MG63 (cell line): ENCODE measurements around the gene PRKN. TPM values are rescaled to one million over a fixed set of nuclear protein-coding genes. Genes with fewer than 3 reads are reported as not detected.

Source experiments
- DNase-seq: peaks from one replicate; pipeline ENCODE4 v3.0.0-alpha.2; 2020
- H3K27me3 ChIP-seq: fragments of 250-450 bp; sonication (Bioruptor Pico); 2 replicates; pipeline ENCODE4 v1.5.1; 2020; ENCODE audit warnings: mild to moderate bottlenecking, moderate library complexity
- H3K36me3 ChIP-seq: fragments of 250-450 bp; sonication (Bioruptor Pico); 2 replicates; pipeline ENCODE4 v1.5.1; 2020; ENCODE audit warnings: mild to moderate bottlenecking, moderate library complexity
- H3K4me3 ChIP-seq: fragments of 250-450 bp; sonication (Bioruptor Pico); 2 replicates; pipeline ENCODE4 v1.5.1; 2020; ENCODE audit warnings: mild to moderate bottlenecking, moderate library complexity
- H3K9me3 ChIP-seq: fragments of 250-450 bp; sonication (Bioruptor Pico); 2 replicates; pipeline ENCODE4 v1.5.1; 2020; ENCODE audit warnings: mild to moderate bottlenecking, moderate library complexity
- total RNA-seq: library from RNA; depleted of rRNA; stranded (reverse); fragments of >200 nt; shearing (Covaris generic); gene quantifications from 2 replicates; pipeline ENCODE4 v1.2.3, GENCODE V29; 2014; ENCODE audit warnings: low replicate concordance

The PRKN gene
- total RNA-seq, 1 experiment from 2014 or later = not detected

DNA sequence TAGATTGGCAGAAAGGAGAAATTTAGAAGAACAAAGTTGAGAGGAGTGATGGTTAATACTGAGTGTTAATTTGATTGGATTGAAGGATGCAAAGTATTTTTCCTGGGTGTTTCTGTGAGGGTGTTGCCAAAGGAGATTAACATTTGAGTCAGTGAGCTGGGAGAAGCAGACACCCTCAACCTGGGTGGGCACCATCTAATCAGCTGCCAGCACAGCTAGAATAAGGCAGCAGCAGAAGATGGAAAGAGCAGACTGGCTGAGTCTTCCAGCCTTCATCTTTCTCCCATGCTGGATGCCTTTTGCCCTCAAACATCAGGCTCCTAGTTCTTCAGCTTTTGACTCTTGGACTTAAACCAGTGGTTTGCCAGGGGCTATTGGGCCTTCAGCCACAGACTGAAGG is 1016.1 kb downstream of the PRKN start:
- DNase-seq = no peak
- Histone ChIP-seq H3K36me3 (no peaks in the 10 kb centered on the region), H3K4me3 (no peak overlapping the region), H3K27me3 (no peaks in the 10 kb centered on the region), H3K9me3 (no peaks in the 10 kb centered on the region)

- no peak overlapping the region for H3K4me3 ChIP-seq
- DNase-seq = no peak
- no peaks in the 10 kb centered on the region for H3K36me3 ChIP-seq
- no peaks in the 10 kb centered on the region for H3K27me3 ChIP-seq
- H3K9me3 ChIP-seq = no peaks in the 10 kb centered on the region
Observed at GRCh38 chr6:161710698-161711097, 1016.9 kb downstream of the PRKN start.

- Histone ChIP-seq H3K9me3 (no peaks in the 10 kb centered on the region), H3K36me3 (no peaks in the 10 kb centered on the region), H3K27me3 (no peaks in the 10 kb centered on the region), H3K4me3 (no peak overlapping the region)
- DNase-seq = no peak
Observed at GRCh38 chr6:161701056-161701455, 1026.5 kb downstream of the PRKN start.

- H3K9me3 ChIP-seq = no peaks in the 10 kb centered on the region
- no peak for DNase-seq
- H3K4me3 ChIP-seq = no peak overlapping the region
- H3K27me3 ChIP-seq = no peaks in the 10 kb centered on the region
- no peaks in the 10 kb centered on the region for H3K36me3 ChIP-seq
Observed at GRCh38 chr6:161696801-161697200, 1030.8 kb downstream of the PRKN start.

GRCh38 chr6:161694995-161695394 is 1032.6 kb downstream of the PRKN start:
- Histone ChIP-seq H3K27me3 (no peaks in the 10 kb centered on the region), H3K4me3 (no peak overlapping the region), H3K9me3 (no peaks in the 10 kb centered on the region), H3K36me3 (no peaks in the 10 kb centered on the region)
- DNase-seq = no peak

DNA sequence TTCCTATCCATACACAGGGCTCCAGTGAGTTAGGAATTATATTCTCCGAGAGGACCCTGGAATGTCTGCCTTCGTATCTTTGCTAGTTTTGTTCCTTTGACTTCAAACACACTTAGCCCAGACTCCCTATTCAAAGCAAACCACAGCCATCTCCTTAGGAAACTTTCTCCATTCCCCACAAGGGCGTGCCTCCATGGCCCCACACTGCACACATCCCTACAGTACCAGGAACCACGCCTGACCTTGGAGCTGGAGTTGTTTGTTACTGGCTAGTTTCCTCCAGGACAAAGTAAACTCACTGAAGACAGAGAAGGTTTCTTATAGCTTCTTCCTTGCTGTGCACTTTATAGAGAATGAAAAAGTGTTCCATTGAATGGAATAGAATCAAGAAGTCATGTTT is 1040.9 kb downstream of the PRKN start:
- H3K9me3 ChIP-seq = no peaks in the 10 kb centered on the region
- no peaks in the 10 kb centered on the region for H3K27me3 ChIP-seq
- no peak for DNase-seq
- no peak overlapping the region for H3K4me3 ChIP-seq
- H3K36me3 ChIP-seq = no peaks in the 10 kb centered on the region

DNA sequence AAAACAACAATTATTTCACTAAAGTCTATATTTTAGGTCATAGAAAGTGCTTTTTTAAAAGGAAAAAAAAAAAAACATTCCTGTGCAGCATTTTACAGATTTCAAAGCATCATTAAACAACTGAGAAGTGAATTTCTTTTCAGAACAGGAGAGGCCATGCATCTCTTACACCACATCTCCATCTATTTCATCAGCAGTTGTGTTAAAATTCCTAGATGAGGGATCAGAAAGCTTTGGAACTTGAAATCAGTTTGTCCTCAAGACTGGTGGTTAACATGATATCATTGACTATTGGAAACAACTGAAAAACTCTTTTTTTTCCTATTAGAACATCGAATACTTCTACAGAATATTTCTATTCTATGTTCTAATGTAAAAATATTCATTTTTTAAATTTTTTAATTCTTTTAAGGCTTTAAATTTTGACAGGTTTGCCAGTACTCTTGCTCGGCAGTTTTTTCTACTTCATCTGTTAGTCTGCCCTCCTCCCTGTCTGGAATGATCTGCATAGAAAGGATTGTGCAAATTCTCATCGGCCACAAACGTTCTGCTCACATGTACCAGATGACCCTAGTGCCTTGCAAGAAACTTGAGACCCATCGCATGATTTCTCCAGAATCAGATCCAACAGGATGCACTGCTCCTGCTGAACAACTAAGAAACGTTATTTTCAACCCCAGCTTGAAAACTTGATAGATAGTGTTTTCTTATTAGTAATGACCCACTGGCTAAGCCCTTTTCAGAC is 1042.7 kb downstream of the PRKN start:
- no peaks in the 10 kb centered on the region for H3K36me3 ChIP-seq
- H3K4me3 ChIP-seq = no peak overlapping the region
- no peaks in the 10 kb centered on the region for H3K27me3 ChIP-seq
- DNase-seq = no peak
- H3K9me3 ChIP-seq = no peaks in the 10 kb centered on the region

GRCh38 chr6:161683400-161683799 is 1044.2 kb downstream of the PRKN start:
- no peaks in the 10 kb centered on the region for H3K27me3 ChIP-seq
- DNase-seq = no peak
- no peaks in the 10 kb centered on the region for H3K36me3 ChIP-seq
- no peaks in the 10 kb centered on the region for H3K9me3 ChIP-seq
- no peak overlapping the region for H3K4me3 ChIP-seq

DNA sequence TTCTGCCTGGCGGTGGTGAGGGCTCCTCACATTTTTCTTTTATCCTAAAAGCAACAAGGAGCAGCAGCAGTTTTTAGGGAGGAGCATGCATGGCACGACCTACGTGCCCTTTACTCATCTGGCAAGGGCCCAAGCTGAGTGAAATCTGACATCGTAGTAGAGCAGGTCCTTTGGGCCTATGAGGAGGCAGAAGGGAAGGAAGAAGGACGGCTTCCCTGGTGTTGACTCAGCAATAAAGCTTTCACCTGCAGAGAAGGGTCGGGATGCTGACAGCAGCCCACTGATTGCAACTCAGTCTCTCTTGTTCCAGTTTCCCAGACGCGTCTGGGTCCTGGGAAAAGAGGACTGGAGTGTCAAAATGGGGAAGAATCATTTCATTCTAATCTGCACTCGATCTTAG is 1044.6 kb downstream of the PRKN start:
- Histone ChIP-seq H3K4me3 (no peak overlapping the region), H3K9me3 (no peaks in the 10 kb centered on the region), H3K27me3 (no peaks in the 10 kb centered on the region), H3K36me3 (no peaks in the 10 kb centered on the region)
- no peak for DNase-seq

GRCh38 chr6:161679980-161680538 is 1047.5 kb downstream of the PRKN start:
- Histone ChIP-seq H3K36me3 (no peaks in the 10 kb centered on the region), H3K4me3 (no peak overlapping the region), H3K9me3 (no peaks in the 10 kb centered on the region), H3K27me3 (no peaks in the 10 kb centered on the region)
- no peak for DNase-seq

- DNase-seq = no peak
- no peaks in the 10 kb centered on the region for H3K27me3 ChIP-seq
- H3K36me3 ChIP-seq = no peaks in the 10 kb centered on the region
- no peak overlapping the region for H3K4me3 ChIP-seq
- no peaks in the 10 kb centered on the region for H3K9me3 ChIP-seq
Observed at GRCh38 chr6:161677188-161677587, 1050.4 kb downstream of the PRKN start.

GRCh38 chr6:161676586-161676985 is 1051.0 kb downstream of the PRKN start:
- H3K4me3 ChIP-seq = no peak overlapping the region
- no peak for DNase-seq
- H3K36me3 ChIP-seq = no peaks in the 10 kb centered on the region
- no peaks in the 10 kb centered on the region for H3K27me3 ChIP-seq
- no peaks in the 10 kb centered on the region for H3K9me3 ChIP-seq

DNA sequence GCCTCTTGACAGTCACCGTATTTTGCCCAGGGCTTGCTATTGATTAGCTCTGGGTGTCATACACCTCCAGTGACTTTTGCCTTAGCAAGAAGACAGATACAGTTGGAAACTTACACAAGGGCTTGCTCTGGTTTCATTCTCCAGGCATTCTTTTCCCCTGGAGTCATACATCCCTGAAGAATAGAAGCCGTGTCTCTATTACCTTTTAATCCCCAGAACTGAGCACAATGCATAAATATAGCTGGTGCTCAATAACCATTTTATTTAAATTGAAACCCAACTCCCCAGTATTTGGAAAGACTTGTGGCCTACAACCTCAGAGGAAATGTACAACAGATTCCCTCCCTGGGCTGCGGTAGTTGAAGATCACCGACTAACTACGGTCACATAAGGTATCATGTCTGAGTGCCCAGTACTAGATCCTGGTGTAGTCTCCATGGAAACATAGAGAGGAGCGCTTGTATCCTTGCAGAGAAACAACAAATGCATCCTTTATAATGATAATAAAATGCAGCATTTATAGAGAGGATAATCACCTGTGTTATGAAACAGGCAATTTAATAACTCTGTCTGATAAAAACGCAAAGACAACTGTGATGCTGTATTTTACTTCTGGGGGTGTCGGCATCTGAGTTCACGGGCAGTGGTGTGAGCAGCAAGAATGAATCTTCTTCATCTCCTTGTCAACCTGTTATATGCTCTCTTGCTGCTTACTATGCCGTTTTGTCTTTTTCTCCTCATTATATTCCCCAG is 1052.5 kb downstream of the PRKN start:
- Histone ChIP-seq H3K9me3 (no peaks in the 10 kb centered on the region), H3K36me3 (no peaks in the 10 kb centered on the region), H3K27me3 (no peaks in the 10 kb centered on the region), H3K4me3 (no peak overlapping the region)
- DNase-seq = no peak

DNA sequence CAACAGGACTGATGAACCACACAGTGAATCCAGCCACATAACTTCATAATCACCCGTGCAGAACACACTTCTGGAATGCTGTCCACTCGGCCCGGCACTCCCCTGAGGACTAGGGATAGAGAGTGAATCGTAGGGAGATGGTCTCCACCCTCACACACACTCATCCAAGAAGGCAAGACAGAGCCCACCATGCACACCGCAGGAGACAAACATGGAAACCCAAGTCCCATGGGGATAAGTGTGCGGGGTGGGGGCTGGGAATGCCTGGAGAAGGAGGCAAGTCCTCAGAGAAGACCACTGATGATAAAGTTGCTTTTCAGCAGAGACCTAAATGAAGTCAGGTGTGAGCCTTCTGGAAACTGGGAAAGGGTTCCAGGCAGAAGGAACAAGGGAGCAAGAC is 1054.5 kb downstream of the PRKN start:
- DNase-seq = no peak
- H3K9me3 ChIP-seq = no peaks in the 10 kb centered on the region

GRCh38 chr6:161671117-161671516 is 1056.4 kb downstream of the PRKN start:
- no peak for DNase-seq
- Histone ChIP-seq H3K36me3 (no peaks in the 10 kb centered on the region), H3K4me3 (no peak overlapping the region)

More for the DNA sequence above, 1054.5 kb downstream of the PRKN start:
- Histone ChIP-seq H3K36me3 (no peaks in the 10 kb centered on the region), H3K27me3 (no peaks in the 10 kb centered on the region), H3K4me3 (no peak overlapping the region)

GRCh38 chr6:161668665-161669064 is 1058.9 kb downstream of the PRKN start:
- H3K36me3 ChIP-seq = no peaks in the 10 kb centered on the region

More at GRCh38 chr6:161671117-161671516, 1056.4 kb downstream of the PRKN start:
- Histone ChIP-seq H3K9me3 (no peaks in the 10 kb centered on the region), H3K27me3 (no peaks in the 10 kb centered on the region)

DNA sequence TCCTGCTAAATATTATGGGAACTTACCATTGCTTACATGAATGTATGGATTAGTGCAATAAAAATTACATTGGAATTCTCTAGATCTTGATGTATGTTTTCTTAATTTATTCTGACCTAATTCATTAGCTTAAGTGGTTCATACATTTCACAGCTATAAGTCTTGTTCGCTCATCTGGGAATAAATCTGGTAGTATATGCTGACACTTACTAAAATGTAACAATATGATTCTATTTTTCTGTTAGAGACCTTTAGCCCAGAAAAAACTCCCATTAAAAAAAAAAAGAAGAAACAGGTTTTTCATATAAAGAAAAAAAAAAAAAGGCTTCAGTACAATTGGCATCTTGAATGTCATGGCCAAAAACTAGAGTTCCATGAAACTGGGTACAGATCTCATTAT is 1059.6 kb downstream of the PRKN start:
- Histone ChIP-seq H3K9me3 (no peaks in the 10 kb centered on the region; the same call in 1 of the 2 replicates), H3K27me3 (no peaks in the 10 kb centered on the region), H3K4me3 (no peak overlapping the region), H3K36me3 (no peaks in the 10 kb centered on the region)
- no peak for DNase-seq

More at GRCh38 chr6:161668665-161669064, 1058.9 kb downstream of the PRKN start:
- H3K4me3 ChIP-seq = no peak overlapping the region
- DNase-seq = no peak
- H3K27me3 ChIP-seq = no peaks in the 10 kb centered on the region
- no peaks in the 10 kb centered on the region for H3K9me3 ChIP-seq
